SK-N-SH (cell line): ENCODE data around the gene PPHLN1. TPM values are rescaled to one million over a fixed set of nuclear protein-coding genes. Genes with fewer than 3 reads are reported as not detected.

Experiments
- CTCF ChIA-PET: fragments of 300-600, 350-600 bp; formaldehyde crosslinking; extraction: SDS; loops from one replicate; lab custom pipeline; 2021; lab: Yijun Ruan, JAX
- POLR2A ChIA-PET: fragments of 350-600 bp; sonication (Branson Sonifier 250); formaldehyde crosslinking; extraction: SDS; loops from one replicate; lab custom pipeline; 2020; ENCODE audit warnings: antibody characterized with exemption, inconsistent platforms; lab: Yijun Ruan, JAX
- DNase-seq: peaks from one replicate; pipeline ENCODE4 v3.0.0; 2012
- H2AFZ ChIP-seq: fragments of 200-600 bp; sonication (generic); 2 replicates; pipeline ENCODE4 v1.8.1; 2016; ENCODE audit warnings: antibody characterized with exemption, mild to moderate bottlenecking, low read depth
- H3F3A ChIP-seq: fragments of 200-600 bp; sonication (generic); replicated peaks from 2 replicates; pipeline ENCODE3; 2016; ENCODE audit warnings: antibody characterized with exemption, mild to moderate bottlenecking; ENCODE audit not compliant: insufficient read depth
- H3K27ac ChIP-seq, 2 experiments: fragments of 200-500 bp in 1 of 2; fragments of 200-600 bp in 1 of 2; sonication (Bioruptor generic) in 1 of 2; sonication (generic), shearing (Covaris generic) in 1 of 2; 2 replicates each; pipeline versions ENCODE4 v1.5.1 to v1.6.1; 2014 to 2016; ENCODE audit warnings: low read depth in 2 of 2, inconsistent platforms in 1 of 2, low read length in 1 of 2, mild to moderate bottlenecking in 1 of 2, mixed read lengths in 1 of 2
- H3K27me3 ChIP-seq: fragments of 200-600 bp; sonication (generic), shearing (Covaris generic); 2 replicates; pipeline ENCODE4 v1.6.1; 2016; ENCODE audit warnings: mixed run types; ENCODE audit not compliant: insufficient read depth
- H3K36me3 ChIP-seq, 2 experiments: fragments of 200-500 bp in 1 of 2; fragments of 200-600 bp in 1 of 2; sonication (Bioruptor generic) in 1 of 2; sonication (generic) in 1 of 2; replicated peaks in 1 of 2; 2 replicates each; pipeline versions ENCODE3 to v1.5.1; 2014 to 2016; ENCODE audit warnings: low read length in 1 of 2, mild to moderate bottlenecking in 1 of 2; ENCODE audit not compliant: insufficient read depth in 2 of 2, control insufficient read depth in 1 of 2
- H3K4me1 ChIP-seq, 2 experiments: fragments of 200-500 bp in 1 of 2; fragments of 200-600 bp in 1 of 2; sonication (Bioruptor generic) in 1 of 2; sonication (generic), shearing (Covaris generic) in 1 of 2; 2 replicates each; pipeline versions ENCODE4 v1.5.1 to v1.6.1; 2014 to 2016; ENCODE audit warnings: low read depth in 1 of 2, low read length in 1 of 2, mixed run types in 1 of 2; ENCODE audit not compliant: insufficient read depth in 2 of 2, control insufficient read depth in 1 of 2
- H3K4me2 ChIP-seq: fragments of 200-600 bp; sonication (generic), shearing (Covaris generic); 2 replicates; pipeline ENCODE4 v1.6.1; 2017; ENCODE audit warnings: mixed run types
- H3K4me3 ChIP-seq, 2 experiments: fragments of 200-500 bp in 1 of 2; fragments of 200-600 bp in 1 of 2; sonication (Bioruptor generic) in 1 of 2; sonication (generic), shearing (Covaris generic) in 1 of 2; 2 replicates each; pipeline versions ENCODE4 v1.5.1 to v1.8.1; 2014 to 2016; ENCODE audit warnings: low read depth in 2 of 2, inconsistent platforms in 1 of 2, low read length in 1 of 2, mild to moderate bottlenecking in 1 of 2, mixed read lengths in 1 of 2, moderate library complexity in 1 of 2
- H3K79me2 ChIP-seq: fragments of 200-600 bp; sonication (generic); 2 replicates; pipeline ENCODE4 v1.8.1; 2017; ENCODE audit warnings: mild to moderate bottlenecking; ENCODE audit not compliant: insufficient read depth
- H3K9ac ChIP-seq: fragments of 200-600 bp; sonication (generic); 2 replicates; pipeline ENCODE4 v1.6.1; 2017; ENCODE audit warnings: mixed run types
- H3K9me2 ChIP-seq: fragments of 200-600 bp; sonication (generic); 2 replicates; pipeline ENCODE4 v1.6.1; 2017; ENCODE audit warnings: mixed run types
- H3K9me3 ChIP-seq: fragments of 200-600 bp; sonication (generic); 2 replicates; pipeline ENCODE4 v1.6.1; 2017; ENCODE audit warnings: mixed run types, mild to moderate bottlenecking, moderate library complexity
- H4K20me1 ChIP-seq: fragments of 200-600 bp; sonication (generic); 2 replicates; pipeline ENCODE4 v1.6.1; 2017; ENCODE audit warnings: mild to moderate bottlenecking, mixed run types; ENCODE audit not compliant: insufficient read depth
- GABPA ChIP-seq: IDR thresholded peaks from 2 replicates; pipeline ENCODE4 v1.4.0; 2012; ENCODE audit warnings: low read depth, mild to moderate bottlenecking
- MEF2A ChIP-seq: IDR thresholded peaks from 2 replicates; pipeline ENCODE4 v1.4.0; 2012; ENCODE audit warnings: low read depth, borderline replicate concordance
- MXI1 ChIP-seq: IDR thresholded peaks from 2 replicates; pipeline ENCODE4 v1.6.1; 2012; ENCODE audit warnings: mild to moderate bottlenecking, low read depth, low read length, improper control_type of control experiment
- POLR2AphosphoS5 ChIP-seq: IDR thresholded peaks from 2 replicates; pipeline ENCODE4 v1.6.1; 2012; ENCODE audit warnings: low read depth, low read length
- REST ChIP-seq: IDR thresholded peaks from 2 replicates; pipeline ENCODE4 v1.6.1; 2012; ENCODE audit warnings: mild to moderate bottlenecking, low read depth, low read length, moderate library complexity
- RXRA ChIP-seq: IDR thresholded peaks from 2 replicates; pipeline ENCODE4 v1.4.0; 2012; ENCODE audit warnings: low read depth, mild to moderate bottlenecking, borderline replicate concordance
- TCF12 ChIP-seq: IDR thresholded peaks from 2 replicates; pipeline ENCODE4 v1.4.0; 2012
- TEAD4 ChIP-seq: IDR thresholded peaks from 2 replicates; pipeline ENCODE4 v1.4.0; 2012; ENCODE audit warnings: mild to moderate bottlenecking, borderline replicate concordance; ENCODE audit not compliant: insufficient read depth
- WGBS: methylation state at CpG from one replicate; pipeline ENCODE4 v1.1.6; 2017; ENCODE audit warnings: low lambda C conversion rate; 5-methylcytosine and 5-hydroxymethylcytosine counted together
- polyA plus RNA-seq, 3 experiments: library from polyadenylated mRNA; depleted of rRNA; stranded (reverse); fragments of >200 nt; gene quantifications; 2 replicates each; pipeline ENCODE4 v1.2.3, GENCODE V29; 2012
- TF ChIP-seq, protein P1 (sequence below): fragments of 200-600 bp; sonication (generic); IDR thresholded peaks from 2 replicates; pipeline ENCODE4 v1.6.1; 2017; ENCODE audit warnings: antibody characterized with exemption, mild to moderate bottlenecking, moderate library complexity
- TF ChIP-seq, protein P2 (sequence below): IDR thresholded peaks from 2 replicates; pipeline ENCODE4 v1.4.0; 2012; ENCODE audit warnings: low read depth, borderline replicate concordance

Gene PPHLN1
- polyA plus RNA-seq, 1 of the 3 experiments (the other 2 are of a cell fraction): 55.4 TPM

- 98% methylated on average over 8 of the region's 8 CpGs for WGBS
- ChIA-PET POLR2A (no interaction called here), CTCF (interaction anchor here (1.2 kb wide), 1 partner anchor 71 kb away, joined by 3 read pairs; no protein-coding TSS in a partner anchor)
- Histone ChIP-seq H3K27ac (no peak overlapping the region), H2AFZ (no peak overlapping the region), H3F3A (peaks cover 4% of the 10 kb centered on the region), H3K36me3 (peaks cover 29 to 36% of the 10 kb centered on the region in 2 experiments), H4K20me1 (no peaks in the 10 kb centered on the region), H3K9me2 (no peaks in the 10 kb centered on the region), H3K27me3 (no peaks in the 10 kb centered on the region), H3K9me3 (no peaks in the 10 kb centered on the region)
- DNase-seq: no peak
- TF ChIP-seq POLR2AphosphoS5 (no peak), RXRA (no peak), MEF2A (no peak)
- TF ChIP-seq, protein P1, sequence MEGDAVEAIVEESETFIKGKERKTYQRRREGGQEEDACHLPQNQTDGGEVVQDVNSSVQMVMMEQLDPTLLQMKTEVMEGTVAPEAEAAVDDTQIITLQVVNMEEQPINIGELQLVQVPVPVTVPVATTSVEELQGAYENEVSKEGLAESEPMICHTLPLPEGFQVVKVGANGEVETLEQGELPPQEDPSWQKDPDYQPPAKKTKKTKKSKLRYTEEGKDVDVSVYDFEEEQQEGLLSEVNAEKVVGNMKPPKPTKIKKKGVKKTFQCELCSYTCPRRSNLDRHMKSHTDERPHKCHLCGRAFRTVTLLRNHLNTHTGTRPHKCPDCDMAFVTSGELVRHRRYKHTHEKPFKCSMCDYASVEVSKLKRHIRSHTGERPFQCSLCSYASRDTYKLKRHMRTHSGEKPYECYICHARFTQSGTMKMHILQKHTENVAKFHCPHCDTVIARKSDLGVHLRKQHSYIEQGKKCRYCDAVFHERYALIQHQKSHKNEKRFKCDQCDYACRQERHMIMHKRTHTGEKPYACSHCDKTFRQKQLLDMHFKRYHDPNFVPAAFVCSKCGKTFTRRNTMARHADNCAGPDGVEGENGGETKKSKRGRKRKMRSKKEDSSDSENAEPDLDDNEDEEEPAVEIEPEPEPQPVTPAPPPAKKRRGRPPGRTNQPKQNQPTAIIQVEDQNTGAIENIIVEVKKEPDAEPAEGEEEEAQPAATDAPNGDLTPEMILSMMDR: no peak
- TF ChIP-seq, all 33 proteins: peak for 0
- H3K9ac ChIP-seq: no peak overlapping the region
- no peak overlapping the region for H3K4me3 ChIP-seq
- no peaks in the 10 kb centered on the region; the same call in 1 of the 2 replicates for H3K79me2 ChIP-seq
- H3K4me1 ChIP-seq: peaks cover 4 to 5% of the 10 kb centered on the region in 2 experiments; a peak in 3 of 4 replicates
- H3K4me2 ChIP-seq: no peak overlapping the region
Measured at GRCh38 chr12:42442888-42443287, 116.9 kb downstream of the PPHLN1 start.

DNA sequence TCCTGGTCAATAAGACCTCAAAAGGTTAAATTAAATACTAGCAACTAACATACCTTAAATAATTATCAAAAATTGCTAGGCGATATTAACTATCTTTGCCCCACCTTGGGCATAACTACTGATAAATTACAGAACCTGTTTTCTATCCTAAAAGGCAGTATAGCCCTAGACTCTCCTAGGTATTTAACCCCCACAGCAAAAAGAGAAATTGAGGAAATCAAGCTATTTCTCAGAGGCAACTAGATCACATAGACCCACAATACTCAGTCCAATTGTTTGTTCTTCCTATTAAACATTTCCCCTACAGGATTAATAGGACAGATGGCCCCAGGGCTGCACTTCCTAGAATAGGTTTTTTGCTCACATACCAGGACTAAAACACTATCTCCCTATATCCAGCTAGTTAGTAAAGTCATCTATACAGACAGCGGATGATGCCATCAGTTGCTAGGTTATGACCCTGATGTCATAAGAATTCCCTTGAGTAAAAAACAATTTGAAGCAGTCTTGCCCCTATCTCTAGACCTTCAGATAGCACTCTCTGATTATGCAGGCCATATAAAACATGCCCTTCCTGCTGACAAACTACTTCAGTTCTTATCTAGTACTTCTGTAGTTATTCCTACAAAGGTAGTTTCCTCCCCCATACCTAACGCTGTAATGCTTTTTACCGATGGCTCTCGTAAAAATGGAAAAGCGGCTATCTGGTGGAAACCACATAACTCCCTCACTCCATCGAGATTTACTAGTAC, 118.4 kb downstream of the PPHLN1 start:
- DNase-seq: no peak
- TF ChIP-seq GABPA (no peak), TEAD4 (no peak), MXI1 (no peak), REST (no peak), TCF12 (no peak)
- TF ChIP-seq, protein P2, sequence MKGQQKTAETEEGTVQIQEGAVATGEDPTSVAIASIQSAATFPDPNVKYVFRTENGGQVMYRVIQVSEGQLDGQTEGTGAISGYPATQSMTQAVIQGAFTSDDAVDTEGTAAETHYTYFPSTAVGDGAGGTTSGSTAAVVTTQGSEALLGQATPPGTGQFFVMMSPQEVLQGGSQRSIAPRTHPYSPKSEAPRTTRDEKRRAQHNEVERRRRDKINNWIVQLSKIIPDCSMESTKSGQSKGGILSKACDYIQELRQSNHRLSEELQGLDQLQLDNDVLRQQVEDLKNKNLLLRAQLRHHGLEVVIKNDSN: no peak
- TF ChIP-seq, all 33 proteins: peak for 0
- Histone ChIP-seq H3K4me1 (peaks cover 4 to 6% of the 10 kb centered on the region in 2 experiments; a peak in 3 of 4 replicates), H3K27ac (no peak overlapping the region), H4K20me1 (no peaks in the 10 kb centered on the region), H3K27me3 (no peaks in the 10 kb centered on the region), H3K36me3 (peaks cover 40 to 43% of the 10 kb centered on the region in 2 experiments), H3K4me2 (no peak overlapping the region), H3K4me3 (no peak overlapping the region), H3F3A (peaks cover 4% of the 10 kb centered on the region), H3K9me3 (no peaks in the 10 kb centered on the region), H3K9me2 (no peaks in the 10 kb centered on the region), H3K79me2 (no peaks in the 10 kb centered on the region), H3K9ac (no peak overlapping the region), H2AFZ (no peak overlapping the region)
- POLR2A ChIA-PET: no interaction called here
- WGBS: 95% methylated on average over 7 of the region's 7 CpGs
- CTCF ChIA-PET: interaction anchor here (1.2 to 1.6 kb wide), 2 partner anchors 39 to 72 kb away, joined by 3 read pairs; no protein-coding TSS in a partner anchor
